Measurements from ENCODE around the gene PTPRO.

Gene PTPRO

DNA sequence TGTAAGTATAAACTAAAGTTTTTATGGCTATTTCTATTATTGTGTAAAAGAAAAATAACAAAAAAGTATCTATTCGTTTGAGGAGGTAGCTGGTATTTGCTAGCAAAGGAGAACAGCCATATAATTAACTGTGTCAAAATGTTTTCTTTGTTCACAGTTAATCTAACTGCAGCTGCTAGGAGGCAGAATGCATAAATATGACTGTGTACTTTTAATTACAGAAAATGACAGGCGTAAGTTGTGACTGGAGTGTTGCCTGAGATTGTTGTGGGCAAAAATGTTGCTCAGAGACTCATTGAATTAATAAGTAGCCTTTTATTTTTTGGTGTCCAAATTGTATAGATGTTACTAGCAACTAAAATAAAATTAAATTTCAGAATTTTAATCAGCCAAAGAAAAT is 33.5 kb downstream of the PTPRO start:
- no peak for ATAC-seq

DNA sequence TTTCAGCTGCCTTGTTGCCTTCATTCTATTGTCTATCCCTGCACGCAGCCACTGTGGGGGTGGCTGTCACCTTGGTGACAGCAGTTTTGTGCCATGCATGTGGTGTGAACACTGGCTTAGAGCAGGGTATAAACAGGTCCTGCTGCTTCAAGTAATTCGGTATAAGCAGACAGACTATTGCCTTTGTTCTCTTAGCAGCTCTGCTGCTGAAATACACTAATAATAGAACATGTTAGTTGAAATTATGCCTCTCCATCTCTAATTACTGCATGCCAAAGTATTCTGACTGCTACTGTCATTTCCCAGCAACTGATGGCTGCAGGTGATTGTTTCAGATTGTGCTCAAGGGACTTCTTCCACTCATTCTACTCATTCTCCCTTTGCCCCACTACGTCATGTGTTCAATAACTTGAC is 34.6 kb downstream of the PTPRO start:
- ATAC-seq, result no peak

DNA sequence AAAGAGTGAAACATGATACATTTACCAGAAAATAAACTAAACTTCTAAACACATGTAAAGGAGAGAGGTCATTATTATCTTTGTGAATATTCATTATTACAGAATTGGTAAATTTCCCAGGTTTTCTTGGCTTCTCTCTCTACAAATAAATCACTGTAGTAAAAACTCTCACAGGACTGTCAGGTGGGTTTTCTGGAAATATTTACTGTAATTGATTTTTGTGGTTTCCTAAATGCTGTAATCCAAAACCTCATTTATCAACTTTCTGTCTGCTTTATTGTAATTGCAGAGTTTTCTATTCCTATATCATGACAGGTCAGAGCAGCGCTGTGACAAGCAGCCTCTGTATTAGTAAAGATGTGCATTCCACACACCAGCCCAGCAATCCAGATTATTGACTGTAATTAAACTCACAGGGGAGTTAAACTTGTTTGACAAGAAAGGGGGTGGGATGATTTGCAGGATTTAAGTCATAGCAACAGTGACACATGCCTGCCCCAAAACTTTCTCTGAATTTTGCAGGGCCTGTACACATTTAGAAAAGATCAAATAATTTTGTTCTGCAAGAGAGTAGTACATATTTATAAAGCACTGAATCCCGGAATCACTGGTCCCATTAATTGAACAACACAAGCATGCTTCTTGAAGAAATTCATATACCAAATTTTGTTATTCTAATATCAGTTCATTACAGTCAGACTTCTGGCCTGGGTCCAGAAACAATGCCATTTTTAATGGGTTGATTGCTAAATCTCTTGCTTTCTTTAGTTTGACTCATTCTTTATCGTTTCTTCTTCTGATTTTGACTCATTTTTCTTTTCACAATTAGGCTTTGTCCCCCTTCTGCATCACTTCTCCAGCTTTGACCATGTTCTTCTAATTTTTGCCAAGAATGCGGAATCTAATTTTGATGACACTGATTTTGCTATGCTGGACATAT is 42.2 kb downstream of the PTPRO start:
- ATAC-seq, result no peak

DNA sequence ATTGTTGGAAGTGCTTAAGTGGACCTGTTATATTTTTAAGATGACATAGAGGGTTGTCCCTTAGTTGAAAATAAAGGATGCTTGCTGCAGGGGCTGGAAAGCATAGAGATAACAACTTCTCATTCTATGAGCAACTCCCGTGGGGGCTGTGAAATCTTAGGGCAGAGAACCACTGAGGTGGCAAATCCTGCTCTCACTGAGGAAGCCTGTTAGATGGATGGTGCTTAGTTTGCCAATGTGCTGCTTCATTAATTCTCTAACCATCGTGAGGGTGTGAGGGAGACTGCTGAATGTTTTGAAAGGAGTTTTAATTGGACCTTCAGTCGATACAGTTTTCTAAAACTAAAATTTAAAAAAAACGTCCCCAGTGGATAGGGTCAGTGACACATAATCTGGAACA is 46.5 kb downstream of the PTPRO start:
- no peak for ATAC-seq

DNA sequence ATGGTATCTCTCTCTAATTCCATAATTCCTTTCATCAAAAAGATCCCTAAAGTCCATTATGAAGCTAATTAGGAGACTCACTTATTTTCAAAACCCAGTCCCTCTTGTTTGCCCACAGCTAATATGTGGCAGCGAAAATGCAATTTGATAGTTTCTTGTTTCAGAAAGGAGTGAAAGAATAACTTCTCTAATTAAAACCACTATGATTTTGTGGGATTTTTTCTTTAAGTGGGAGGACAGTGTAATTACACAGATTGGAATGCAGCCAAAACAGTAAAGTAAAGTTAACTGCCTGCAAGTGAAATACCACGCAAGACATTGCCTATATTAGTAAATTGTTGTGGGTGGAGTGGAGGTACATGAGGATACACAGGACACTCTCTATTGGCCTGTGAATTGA is 50.0 kb downstream of the PTPRO start:
- ATAC-seq, result no peak

DNA sequence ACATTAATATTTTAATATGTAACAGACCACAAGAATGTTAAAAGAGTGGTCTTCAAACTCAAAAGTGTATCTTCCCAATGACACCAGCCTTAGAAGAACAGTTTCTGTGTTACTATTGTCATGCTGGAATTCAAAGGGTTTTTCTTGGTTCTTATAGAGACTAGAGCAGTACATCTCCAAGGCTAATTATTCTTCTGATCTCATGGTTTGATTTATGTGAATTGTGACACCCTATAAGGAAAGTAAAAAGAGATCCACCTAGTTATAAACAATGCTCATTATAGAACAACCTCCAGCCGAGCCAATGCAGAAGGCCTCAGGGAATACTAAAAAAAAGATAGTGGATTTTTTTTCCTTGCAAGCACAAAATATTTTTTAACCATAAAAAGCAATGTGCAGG is 65.5 kb downstream of the PTPRO start:
- ATAC-seq, result no peak

DNA sequence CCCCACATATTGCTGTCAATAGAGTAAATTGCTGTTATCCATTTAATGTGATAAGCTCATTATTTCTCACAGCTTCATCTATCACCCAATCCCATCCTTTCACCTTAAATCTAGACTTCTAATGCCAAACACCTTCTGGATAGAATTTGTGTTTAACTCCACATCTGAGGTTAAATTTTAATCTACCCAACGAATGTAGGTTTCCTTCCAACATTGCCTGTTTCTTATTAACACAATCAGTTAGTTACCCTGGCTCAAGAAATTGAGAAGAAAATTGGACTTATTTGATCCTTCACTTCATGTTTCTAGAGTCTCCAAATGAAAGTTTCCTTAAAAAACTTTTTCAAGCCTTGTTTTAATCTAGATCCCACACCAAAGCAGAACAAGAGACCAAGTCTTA is 67.3 kb downstream of the PTPRO start:
- ATAC-seq, result no peak

DNA sequence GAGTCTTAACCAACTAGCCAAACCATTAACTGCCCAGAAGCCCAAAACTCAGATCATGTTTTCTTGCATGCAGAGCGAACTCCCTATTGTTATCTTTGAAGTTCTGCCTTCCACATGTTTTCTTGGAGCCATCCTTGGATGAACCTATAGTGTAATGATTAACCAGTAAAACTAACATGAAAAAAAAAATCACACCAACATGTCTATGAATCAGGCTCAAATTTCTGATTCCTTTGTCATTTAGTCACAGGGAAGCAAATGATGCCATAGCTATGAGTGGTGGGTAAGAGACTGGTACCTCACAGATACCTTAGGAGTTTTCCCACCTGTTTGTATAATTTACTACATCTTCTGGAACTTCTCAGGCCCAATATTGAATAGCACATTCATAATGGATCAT is 70.7 kb downstream of the PTPRO start:
- ATAC-seq, result no peak

DNA sequence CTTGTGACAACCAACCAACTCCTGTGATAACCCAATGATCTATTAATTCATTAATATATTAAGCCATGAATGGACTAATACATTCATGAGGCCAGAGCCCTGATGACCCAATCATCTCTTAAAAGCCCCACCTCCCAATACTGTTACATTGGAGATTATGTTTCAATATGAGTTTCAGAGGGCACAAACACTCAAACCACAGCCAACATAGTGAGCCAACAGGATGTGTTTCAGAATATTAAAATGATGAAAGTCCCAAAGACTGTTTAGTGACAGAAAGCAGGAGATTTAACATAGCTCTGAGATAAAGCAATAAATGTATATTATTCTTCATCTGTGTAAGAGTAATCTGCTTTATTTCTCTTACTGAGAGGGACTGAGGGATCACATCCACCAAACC is 71.7 kb downstream of the PTPRO start:
- no peak for ATAC-seq

DNA sequence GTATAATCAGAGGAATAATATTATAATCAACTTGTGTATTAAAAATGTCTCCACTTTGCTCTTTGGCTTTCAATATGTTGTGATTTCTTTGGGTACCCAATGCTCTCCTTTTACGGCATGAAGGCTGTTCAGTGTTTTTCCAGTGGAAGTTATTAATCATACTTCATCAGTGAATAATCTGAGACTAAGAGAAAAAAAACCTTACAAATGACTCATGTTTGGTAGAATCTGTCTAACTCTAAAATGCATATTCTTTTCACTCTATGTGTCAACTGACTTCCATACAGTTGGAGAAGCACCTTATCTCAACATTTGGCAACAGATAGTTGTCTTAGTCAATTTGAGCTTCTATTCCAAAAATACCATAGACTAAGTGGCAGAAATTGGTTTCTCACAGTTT is 82.2 kb downstream of the PTPRO start:
- peak; percentile 41 to 53 for ATAC-seq

DNA sequence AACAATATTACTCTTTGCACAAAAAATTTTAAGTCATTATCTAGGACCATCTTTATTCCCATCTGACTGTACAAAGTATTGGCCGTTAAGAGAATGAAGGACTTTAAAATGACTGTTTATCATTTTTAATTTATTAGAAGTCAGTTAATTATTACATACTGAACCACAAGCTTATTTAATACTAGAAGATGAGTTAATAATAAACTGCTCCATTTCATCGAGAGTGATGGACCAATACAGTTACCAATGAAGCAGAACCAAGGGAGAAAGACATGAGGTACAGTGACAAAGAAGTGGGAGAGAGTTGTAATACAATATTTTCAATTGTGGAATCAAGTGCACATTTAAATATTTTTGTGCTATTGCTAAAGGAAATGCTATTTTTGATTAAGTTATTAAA is 83.3 kb downstream of the PTPRO start:
- no peak for ATAC-seq

DNA sequence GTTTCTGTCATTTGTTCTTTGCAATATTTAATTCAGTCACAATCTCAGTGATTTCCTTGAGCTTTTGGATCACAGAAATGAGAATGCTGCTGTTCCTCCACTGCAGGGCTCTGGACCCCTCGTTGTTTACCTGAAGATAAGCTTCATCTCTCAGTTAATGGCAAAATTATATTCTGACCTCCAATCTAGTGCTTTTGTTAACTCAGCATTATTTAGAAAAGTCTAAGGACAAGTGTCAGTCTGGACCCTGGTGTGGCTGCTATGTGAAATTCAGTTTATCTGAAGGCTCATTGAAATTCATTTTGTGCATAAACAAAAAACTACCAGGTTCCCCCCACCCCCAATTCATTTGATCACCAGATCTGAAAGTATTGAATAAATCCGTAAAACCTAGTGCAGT is 84.7 kb downstream of the PTPRO start:
- ATAC-seq, result no peak

DNA sequence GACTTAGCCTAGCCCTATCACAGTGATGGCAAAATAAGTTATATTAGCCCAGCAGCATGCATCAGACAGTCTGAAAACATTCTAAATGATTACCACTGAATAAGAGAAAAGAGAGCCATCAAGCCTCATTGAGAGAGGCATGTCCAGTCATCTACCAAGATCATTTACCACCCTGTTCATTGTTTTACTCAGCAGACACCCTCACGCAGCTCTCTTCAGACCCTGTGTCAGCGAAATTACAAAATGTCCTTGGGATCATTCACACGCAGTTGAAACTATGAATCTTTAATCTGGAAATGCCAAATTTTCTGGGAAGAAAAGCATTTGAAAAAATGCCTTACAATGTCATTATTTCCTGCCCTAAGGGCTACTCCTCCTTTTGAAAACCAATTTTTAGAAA is 89.5 kb downstream of the PTPRO start:
- no peak for ATAC-seq

DNA sequence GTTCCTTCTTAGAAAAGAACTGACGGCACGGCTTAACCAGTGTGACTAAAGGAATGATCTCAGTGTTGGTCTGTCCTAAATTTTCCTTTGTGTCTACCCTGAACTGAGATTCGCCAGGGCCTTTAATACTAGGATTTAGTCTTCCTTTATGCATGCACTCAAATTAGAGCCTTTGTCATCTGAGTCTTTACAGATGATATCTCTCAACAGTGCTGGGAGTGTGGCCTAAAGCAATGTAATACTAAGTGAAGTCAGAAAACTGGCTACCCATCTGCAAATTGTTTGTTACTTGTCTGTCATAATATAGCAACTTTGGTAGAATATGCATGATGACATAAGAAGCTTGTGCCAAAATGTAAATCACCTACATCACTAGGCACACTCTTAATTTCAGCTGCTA is 95.4 kb downstream of the PTPRO start:
- no peak for ATAC-seq

DNA sequence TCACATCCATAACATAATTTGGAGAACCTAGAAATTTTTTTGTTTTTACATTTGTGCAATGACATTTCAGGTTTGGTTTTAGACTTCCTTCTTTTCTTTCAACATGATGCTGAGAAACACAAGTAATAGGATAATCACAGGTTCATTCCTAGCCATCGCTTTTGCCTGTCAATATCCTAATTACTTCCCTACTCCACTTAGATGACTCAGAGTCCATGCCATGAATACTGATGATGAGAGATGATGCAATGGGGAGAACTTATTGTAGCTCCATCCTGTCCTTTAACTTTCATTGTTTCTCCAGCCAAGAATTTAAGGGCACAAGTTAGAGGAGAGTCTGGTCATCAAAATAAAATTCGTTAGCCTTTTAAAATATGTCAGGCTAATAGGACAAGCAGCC is 101.3 kb downstream of the PTPRO start:
- ATAC-seq, result no peak

DNA sequence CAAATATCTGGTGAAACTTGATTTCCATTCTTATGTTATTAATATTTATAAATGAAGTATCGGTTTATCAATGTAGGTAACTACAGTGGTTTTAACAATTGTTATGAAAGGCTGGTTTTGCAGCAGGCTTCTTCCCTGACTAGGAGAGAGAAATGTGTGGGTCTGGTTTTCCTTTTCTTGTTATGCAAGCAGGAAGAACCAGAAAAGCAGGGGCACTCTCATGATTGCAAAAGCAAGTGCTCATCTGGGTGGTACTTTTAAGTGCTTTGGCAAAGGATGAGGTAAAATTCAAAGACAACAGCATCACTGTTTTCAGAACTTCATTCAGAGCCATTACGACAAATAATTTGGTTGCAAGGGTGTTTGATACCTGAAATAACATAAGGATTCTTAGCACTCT is 105.6 kb downstream of the PTPRO start:
- no peak for ATAC-seq

DNA sequence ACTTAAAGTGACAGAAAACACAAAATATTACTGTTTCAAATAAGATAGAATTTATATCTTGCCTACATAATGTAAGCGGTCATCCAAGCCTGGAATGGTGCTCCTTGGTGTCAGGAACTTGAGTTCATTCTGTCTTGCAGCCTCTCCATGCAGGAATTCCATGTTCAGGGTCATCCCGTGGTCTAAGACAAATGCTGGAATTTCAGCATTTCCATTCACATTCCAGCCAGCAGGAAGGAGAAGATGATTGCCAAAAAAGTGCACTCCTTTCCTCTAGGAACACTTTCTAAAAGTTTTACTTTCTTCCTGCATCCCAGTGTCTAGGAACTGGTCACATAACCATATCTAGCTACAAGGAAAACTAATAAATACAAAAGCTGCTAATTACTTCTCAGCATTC is 106.3 kb downstream of the PTPRO start:
- no peak for ATAC-seq

DNA sequence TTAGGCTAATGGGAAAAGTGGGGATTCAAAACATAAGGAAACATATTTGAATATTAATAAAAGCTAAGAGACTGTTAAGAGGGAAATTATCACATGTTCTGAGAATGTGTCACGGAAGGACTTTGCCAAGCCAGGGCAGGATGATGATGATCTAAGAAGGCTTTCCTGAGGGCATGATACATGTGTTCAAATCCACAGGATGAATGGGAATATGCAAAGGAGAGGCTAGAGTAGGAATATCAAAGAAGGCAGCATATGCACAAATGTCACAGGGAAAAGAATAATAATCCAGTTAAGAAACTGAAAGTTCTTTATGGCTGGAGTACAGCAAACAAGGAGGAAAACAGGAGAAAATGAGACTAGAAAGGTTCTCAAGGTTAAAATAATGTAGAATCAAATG is 107.0 kb downstream of the PTPRO start:
- ATAC-seq, result no peak

DNA sequence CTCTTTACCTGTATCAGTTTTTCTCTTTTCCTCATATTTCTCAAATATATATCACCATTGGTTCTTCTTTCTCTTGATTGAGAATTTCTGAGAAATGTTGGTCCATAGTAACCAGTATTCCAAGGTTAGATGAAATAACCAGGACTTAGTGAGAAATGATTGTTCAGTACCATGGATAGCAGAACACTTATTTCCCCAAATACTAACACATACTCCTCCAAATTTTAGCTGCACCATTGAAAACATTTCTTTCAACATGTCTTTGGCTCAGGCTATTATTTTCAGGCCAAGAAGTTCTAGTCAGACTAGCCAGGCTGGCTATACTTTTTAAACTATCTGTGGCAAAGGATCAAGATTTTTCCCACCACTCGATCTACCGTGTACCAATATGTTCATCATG is 113.3 kb downstream of the PTPRO start:
- ATAC-seq, result no peak

DNA sequence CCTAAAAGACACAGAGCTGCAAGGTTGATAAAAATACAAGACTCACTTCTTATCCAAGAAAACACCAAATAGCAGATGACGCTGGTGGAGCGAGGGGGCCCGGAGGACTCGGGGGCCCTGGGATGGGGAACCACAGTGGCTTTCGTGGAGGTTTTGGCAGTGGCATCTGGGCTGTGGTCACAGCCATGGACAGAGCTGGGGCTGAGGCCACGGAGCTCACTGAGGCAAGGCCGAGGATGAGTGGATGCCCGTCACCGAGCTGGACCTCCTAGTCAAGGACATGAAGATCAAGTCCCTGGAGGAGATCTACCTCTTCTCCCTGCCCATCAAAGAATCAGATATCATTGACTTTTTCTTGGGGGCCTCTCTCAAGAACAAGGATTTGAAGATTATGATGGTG is 117.2 kb downstream of the PTPRO start:
- ATAC-seq, result no peak

DNA sequence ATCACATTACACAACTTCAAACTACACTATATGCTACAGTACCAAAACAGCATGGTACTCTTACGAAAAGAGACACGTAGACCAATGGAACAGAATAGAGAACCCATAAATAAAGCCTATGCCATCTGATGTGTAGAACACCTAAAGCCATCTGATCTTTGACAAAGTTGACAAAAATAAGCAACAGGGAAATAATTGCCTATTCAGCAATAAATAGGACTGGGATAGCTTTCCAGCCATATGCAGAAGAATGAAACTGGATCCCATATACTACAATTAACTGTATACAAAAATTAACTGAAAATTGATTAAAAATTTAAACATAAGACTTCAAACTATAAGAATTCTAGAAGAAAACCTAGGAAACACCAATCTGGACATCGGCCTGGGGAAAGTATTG is 120.7 kb downstream of the PTPRO start:
- ATAC-seq, result no peak

DNA sequence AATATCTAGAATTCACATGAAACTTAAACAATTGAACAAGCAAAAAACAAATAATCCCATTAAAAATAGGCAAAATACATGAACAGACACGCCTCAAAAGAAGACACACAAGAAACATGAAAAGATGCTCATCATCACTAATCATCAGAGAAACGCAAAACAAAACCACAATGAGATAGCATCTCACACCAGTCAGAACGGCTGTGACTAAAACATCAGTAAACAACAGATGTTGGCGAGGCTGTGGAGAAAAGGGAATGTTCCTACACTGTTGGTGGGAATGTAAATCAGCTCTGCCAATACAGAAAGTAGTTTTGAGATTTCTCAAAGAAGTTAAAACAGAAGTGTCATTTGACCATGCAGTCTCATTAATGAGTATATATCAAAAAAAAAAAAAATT is 121.3 kb downstream of the PTPRO start:
- ATAC-seq, result no peak

DNA sequence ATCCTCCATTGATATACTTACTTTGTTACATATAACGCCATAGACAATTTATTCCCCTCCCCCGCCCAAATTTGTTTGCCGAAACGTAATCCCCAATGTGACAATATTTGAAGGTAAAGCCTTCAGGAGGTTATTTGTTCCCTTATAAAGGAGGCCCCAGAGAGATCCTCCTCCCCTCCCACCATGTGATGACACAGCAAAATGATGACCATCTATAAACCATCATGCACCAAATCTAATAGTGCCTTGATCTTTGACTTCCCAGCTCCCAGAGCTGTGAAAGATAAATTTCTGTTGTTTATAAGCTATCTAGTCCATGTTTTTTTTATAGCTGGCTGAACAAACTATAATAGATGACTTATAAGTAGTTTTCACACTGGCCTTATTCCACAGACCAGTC is 122.2 kb downstream of the PTPRO start:
- no peak for ATAC-seq

DNA sequence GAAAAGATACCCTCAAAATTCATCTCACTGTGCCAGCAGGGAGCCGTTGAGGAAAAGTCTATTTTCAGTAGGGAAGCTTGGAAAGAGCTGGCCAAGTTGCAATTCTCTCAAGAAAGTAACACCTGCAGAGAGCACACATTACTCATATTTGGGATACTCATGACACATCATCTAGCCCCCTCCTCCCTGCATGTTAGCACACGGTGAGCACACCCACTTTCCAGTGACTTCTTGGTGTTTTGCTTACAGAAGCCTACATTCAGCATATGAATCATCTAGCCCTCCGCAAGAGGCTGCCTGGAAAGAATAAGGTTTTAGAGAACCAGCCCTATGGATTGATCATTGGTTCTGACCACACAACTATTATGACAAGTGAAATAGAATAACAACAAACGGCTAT is 124.5 kb downstream of the PTPRO start:
- ATAC-seq, result no peak

DNA sequence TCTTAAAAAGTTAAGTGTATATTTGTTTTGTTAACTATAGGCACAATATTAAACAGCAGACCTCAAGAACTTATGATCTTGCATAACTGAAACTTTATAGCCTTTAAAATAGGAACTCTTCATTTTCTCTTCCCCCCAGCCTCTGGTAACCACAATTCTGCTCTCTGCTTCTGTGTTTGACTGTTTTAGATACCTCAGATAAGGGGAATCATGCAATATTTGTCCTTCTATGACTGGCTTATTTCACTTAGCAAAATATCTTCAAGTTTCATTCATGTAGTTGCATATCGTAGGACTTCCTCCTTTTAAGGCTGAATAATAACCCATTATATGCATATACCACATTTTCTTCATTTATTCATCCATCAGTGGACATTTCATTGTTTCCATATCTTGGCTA is 131.3 kb downstream of the PTPRO start:
- peak; percentile 45 to 48 for ATAC-seq
